DOHH2 (cell line): ENCODE results near the gene HSPA4.

ENCODE experiments used
- H3F3A ChIP-seq: fragments of 200-600 bp; sonication (generic), shearing (Covaris generic); 2 replicates; pipeline ENCODE4 v1.6.0; 2016; ENCODE audit warnings: antibody characterized with exemption, mild to moderate bottlenecking; ENCODE audit not compliant: control insufficient read depth, insufficient read depth
- H3K27ac ChIP-seq: fragments of 200-600 bp; sonication (generic); 2 replicates; pipeline ENCODE4 v1.5.1; 2014; ENCODE audit warnings: low read depth, mild to moderate bottlenecking, low read length, moderate library complexity
- H3K27me3 ChIP-seq: fragments of 200-600 bp; sonication (generic); 2 replicates; pipeline ENCODE4 v1.6.1; 2014; ENCODE audit warnings: mild to moderate bottlenecking, low read length, mixed read lengths; ENCODE audit not compliant: control insufficient read depth
- H3K36me3 ChIP-seq: fragments of 200-600 bp; sonication (generic); 2 replicates; pipeline ENCODE4 v1.6.1; 2014; ENCODE audit warnings: mild to moderate bottlenecking, low read length, moderate library complexity, mixed read lengths; ENCODE audit not compliant: control insufficient read depth
- H3K4me1 ChIP-seq: fragments of 200-600 bp; sonication (generic); 2 replicates; pipeline ENCODE4 v1.6.1; 2014; ENCODE audit warnings: mild to moderate bottlenecking, low read length, mixed read lengths; ENCODE audit not compliant: control insufficient read depth
- H3K4me2 ChIP-seq: fragments of 200-600 bp; sonication (generic); 2 replicates; pipeline ENCODE4 v1.6.0; 2014; ENCODE audit warnings: mild to moderate bottlenecking, low read length, moderate library complexity
- H3K4me3 ChIP-seq: fragments of 200-600 bp; sonication (generic); 2 replicates; pipeline ENCODE4 v1.5.1; 2014; ENCODE audit warnings: mild to moderate bottlenecking, low read length, mixed read lengths
- H3K79me2 ChIP-seq: fragments of 200-600 bp; sonication (generic); 2 replicates; pipeline ENCODE4 v1.6.1; 2014; ENCODE audit warnings: mild to moderate bottlenecking, low read length, mixed read lengths; ENCODE audit not compliant: control insufficient read depth
- H3K9me2 ChIP-seq: fragments of 200-600 bp; sonication (generic); replicated peaks from 2 replicates; pipeline ENCODE4 v1.6.1; 2014; ENCODE audit warnings: mild to moderate bottlenecking, low read length, mixed read lengths; ENCODE audit not compliant: control insufficient read depth
- H3K9me3 ChIP-seq: fragments of 200-600 bp; sonication (generic); 2 replicates; pipeline ENCODE4 v1.6.1; 2014; ENCODE audit warnings: antibody characterized with exemption, low read length, mixed read lengths; ENCODE audit not compliant: control insufficient read depth, insufficient read depth
- H4K20me1 ChIP-seq: fragments of 200-600 bp; sonication (generic); 2 replicates; pipeline ENCODE4 v1.6.0; 2014; ENCODE audit warnings: low read depth, mild to moderate bottlenecking, antibody characterized with exemption, low read length, moderate library complexity; ENCODE audit not compliant: control insufficient read depth, insufficient read depth
- CTCF ChIP-seq: fragments of 200-600 bp; sonication (generic); IDR thresholded peaks from one replicate; pipeline ENCODE4 v1.5.1; 2014; ENCODE audit warnings: antibody characterized with exemption, mild to moderate bottlenecking, low read depth, low read length; ENCODE audit not compliant: poor library complexity, severe bottlenecking
- EZH2phosphoT487 ChIP-seq: fragments of 200-600 bp; sonication (generic); IDR thresholded peaks from 2 replicates; pipeline ENCODE4 v1.6.1; 2017; ENCODE audit warnings: borderline replicate concordance, mild to moderate bottlenecking, antibody characterized with exemption, low read length, moderate library complexity, mixed read lengths

HSPA4 gene

GRCh38 chr5:133122711-133123110 is 70.9 kb downstream of the HSPA4 start:
- H3K9me3 ChIP-seq = no peaks in the 10 kb centered on the region
- TF ChIP-seq EZH2phosphoT487 (no peak), CTCF (no peak)
- no peaks in the 10 kb centered on the region for H3K79me2 ChIP-seq
- H3K4me1 ChIP-seq = peaks cover 12% of the 10 kb centered on the region
- H3F3A ChIP-seq = no peaks in the 10 kb centered on the region
- no peaks in the 10 kb centered on the region for H3K36me3 ChIP-seq
- no peak overlapping the region for H3K4me3 ChIP-seq
- no peak overlapping the region for H3K27ac ChIP-seq
- no peaks in the 10 kb centered on the region for H4K20me1 ChIP-seq
- H3K27me3 ChIP-seq = no peaks in the 10 kb centered on the region
- no peaks in the 10 kb centered on the region for H3K9me2 ChIP-seq
- H3K4me2 ChIP-seq = no peak overlapping the region

GRCh38 chr5:133123297-133123696 is 71.5 kb downstream of the HSPA4 start:
- TF ChIP-seq CTCF (no peak), EZH2phosphoT487 (no peak)
- no peak overlapping the region for H3K4me2 ChIP-seq

GRCh38 chr5:133124891-133125290 is 73.1 kb downstream of the HSPA4 start:
- no peaks in the 10 kb centered on the region for H3K36me3 ChIP-seq
- H3K4me1 ChIP-seq = peaks cover 7% of the 10 kb centered on the region
- no peaks in the 10 kb centered on the region for H3K27me3 ChIP-seq
- TF ChIP-seq CTCF (no peak), EZH2phosphoT487 (no peak)
- H3K79me2 ChIP-seq = no peaks in the 10 kb centered on the region
- no peaks in the 10 kb centered on the region for H4K20me1 ChIP-seq
- no peaks in the 10 kb centered on the region for H3F3A ChIP-seq
- no peaks in the 10 kb centered on the region for H3K9me2 ChIP-seq
- no peak overlapping the region for H3K4me2 ChIP-seq
- no peaks in the 10 kb centered on the region for H3K9me3 ChIP-seq
- no peak overlapping the region for H3K27ac ChIP-seq
- H3K4me3 ChIP-seq = no peak overlapping the region

More at GRCh38 chr5:133123297-133123696, 71.5 kb downstream of the HSPA4 start:
- Histone ChIP-seq H3K4me1 (peaks cover 12% of the 10 kb centered on the region), H3K9me3 (no peaks in the 10 kb centered on the region), H3K27me3 (no peaks in the 10 kb centered on the region), H3F3A (no peaks in the 10 kb centered on the region), H3K27ac (no peak overlapping the region), H3K9me2 (no peaks in the 10 kb centered on the region), H4K20me1 (no peaks in the 10 kb centered on the region), H3K36me3 (no peaks in the 10 kb centered on the region), H3K79me2 (no peaks in the 10 kb centered on the region), H3K4me3 (no peak overlapping the region)

- Histone ChIP-seq H3K27ac (no peak overlapping the region), H3K79me2 (no peaks in the 10 kb centered on the region), H3K4me1 (peaks cover 7% of the 10 kb centered on the region), H3K9me3 (no peaks in the 10 kb centered on the region), H3F3A (no peaks in the 10 kb centered on the region), H3K4me3 (no peak overlapping the region), H3K36me3 (no peaks in the 10 kb centered on the region), H3K4me2 (no peak overlapping the region), H3K27me3 (no peaks in the 10 kb centered on the region), H3K9me2 (no peaks in the 10 kb centered on the region), H4K20me1 (no peaks in the 10 kb centered on the region)
- TF ChIP-seq CTCF (no peak), EZH2phosphoT487 (no peak)
These were observed 76.3 kb downstream of the HSPA4 start for GRCh38 chr5:133128066-133128465.
